HG02938 (cell line): ENCODE results near the gene QSOX1.
"Not testable (repeated sequence)": the region's sequence is repeated elsewhere in the genome, so short reads cannot be mapped to it uniquely, and the experiment has no call there.

Experiments
- ATAC-seq: cut with Tn5 transposase; IDR thresholded peaks from one replicate; pipeline ENCODE4 v1.9.1; 2021; ENCODE audit warnings: mild to moderate bottlenecking, moderate library complexity; ENCODE audit not compliant: unreplicated experiment

Gene QSOX1

GRCh38 chr1:180185971-180186645 is 31.4 kb downstream of the QSOX1 start:
- no peak for ATAC-seq

- ATAC-seq, result no peak
Measured at GRCh38 chr1:180186831-180187230, 32.2 kb downstream of the QSOX1 start.

DNA sequence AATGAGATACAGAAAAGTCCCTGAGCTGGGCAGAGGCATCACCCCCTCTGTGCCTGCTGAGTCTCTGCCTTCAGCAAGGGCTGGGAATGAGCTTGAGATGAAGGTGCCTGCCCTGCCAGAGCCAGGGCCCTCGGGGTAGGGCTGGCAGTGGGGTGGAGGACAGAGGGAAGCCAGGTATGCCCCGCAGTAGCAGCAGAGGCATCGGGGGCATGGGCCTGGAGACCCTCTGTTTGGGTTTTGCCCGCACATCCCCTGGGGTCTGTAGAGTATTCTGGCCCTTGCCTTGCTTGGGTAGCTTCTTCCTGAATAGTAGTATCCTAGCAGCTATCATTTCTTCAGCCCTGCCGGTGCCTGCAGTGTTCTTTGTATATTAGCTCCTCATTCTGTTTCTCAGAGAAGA is 33.0 kb downstream of the QSOX1 start:
- ATAC-seq, result no peak

DNA sequence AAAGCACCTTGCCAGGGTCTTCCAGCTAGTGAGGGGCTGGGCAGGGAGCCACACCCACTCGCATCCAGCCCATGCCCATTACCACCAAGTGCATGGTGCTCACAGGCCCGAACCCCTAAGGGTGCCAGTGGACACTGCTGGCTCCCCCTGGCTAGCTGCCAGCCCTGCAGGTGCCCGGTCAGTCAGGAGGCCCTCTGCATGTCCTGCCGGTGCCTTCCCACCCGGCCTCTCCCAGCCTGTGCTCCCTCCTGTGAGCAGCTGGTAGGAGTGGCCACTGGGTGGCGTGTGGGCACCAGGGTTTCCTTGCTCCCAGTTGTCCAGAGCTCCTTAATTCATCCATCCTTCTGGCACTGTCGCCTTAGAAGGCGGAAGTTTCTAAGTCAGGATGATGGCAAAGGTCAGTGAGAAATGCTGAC is 33.4 kb downstream of the QSOX1 start:
- ATAC-seq, result no peak

DNA sequence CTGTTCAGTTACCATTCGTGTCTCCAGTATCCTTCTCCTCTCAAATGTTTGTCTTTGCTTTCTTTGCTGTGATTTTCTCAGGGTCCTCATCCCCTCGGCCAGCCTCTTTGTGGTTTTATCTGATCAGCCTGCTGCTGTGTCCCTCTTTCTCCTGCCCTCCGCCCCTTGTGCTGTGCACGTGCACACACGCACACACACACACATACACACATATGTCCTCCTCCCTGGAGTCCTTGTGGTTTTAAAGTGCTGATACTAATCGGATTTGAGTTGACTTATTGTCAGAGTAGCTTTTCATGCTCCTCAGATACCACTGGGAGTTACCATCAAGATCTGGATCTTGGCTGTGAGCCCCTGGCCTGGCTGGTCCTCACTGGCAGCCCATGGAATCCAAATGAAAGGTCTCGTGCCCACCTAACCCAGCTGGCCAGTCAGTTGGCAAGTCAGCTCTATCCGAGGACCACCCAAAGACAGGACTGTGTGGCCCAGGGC is 34.1 kb downstream of the QSOX1 start:
- no peak for ATAC-seq

DNA sequence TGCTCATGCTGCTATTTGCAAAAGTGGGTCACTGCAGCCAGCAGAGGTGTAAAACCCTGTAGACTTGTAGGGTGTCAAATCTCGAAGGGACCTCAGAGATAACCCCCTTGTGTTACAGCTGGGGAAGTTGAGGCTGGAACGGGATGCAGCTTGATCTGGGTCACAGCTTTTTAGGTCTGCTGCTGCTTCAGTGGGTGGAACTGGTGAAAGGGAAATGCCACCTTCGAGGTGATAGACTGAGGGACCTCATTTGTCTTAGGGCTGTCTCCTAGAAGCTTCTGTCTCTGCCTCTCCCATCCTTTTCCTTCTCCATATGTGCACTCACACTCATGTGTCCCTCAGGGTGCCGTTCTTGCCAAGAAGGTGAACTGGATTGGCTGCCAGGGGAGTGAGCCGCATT is 35.4 kb downstream of the QSOX1 start:
- no peak for ATAC-seq

DNA sequence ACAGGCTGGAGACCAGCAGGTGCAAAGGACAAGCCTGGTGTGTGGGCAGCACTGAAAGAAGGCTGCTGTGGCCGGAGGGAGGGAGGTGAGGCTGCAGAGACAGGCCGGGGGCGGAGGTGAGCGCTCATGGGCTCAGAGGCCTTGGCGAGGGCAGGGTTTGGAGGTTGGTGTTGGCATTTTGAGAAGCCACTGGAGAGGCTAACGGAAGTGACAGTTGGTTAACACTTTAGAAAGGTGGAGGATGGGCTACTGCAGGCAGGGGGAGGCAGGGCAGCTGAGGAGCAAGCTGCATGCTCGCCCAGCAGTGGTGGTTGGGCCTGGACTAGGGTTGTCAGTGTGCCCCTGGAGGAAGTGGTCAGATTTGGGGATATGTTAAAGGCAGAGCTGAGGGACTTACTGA is 37.5 kb downstream of the QSOX1 start:
- ATAC-seq, result no peak

- no peak for ATAC-seq
Measured at GRCh38 chr1:180193141-180194047, 38.7 kb downstream of the QSOX1 start.

DNA sequence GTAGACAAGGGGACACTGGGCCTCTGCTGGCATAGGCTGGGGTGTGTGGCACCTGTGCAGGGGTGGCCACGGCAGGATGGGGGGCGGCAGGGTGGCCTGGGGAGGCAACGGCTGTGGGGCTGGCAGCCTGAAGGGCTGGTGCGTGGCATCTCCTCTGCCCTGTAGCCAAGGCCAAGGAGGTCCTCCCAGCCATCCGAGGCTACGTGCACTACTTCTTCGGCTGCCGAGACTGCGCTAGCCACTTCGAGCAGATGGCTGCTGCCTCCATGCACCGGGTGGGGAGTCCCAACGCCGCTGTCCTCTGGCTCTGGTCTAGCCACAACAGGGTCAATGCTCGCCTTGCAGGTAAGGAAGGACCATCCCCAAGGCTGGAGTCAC is 39.4 kb downstream of the QSOX1 start:
- ATAC-seq, result no peak

DNA sequence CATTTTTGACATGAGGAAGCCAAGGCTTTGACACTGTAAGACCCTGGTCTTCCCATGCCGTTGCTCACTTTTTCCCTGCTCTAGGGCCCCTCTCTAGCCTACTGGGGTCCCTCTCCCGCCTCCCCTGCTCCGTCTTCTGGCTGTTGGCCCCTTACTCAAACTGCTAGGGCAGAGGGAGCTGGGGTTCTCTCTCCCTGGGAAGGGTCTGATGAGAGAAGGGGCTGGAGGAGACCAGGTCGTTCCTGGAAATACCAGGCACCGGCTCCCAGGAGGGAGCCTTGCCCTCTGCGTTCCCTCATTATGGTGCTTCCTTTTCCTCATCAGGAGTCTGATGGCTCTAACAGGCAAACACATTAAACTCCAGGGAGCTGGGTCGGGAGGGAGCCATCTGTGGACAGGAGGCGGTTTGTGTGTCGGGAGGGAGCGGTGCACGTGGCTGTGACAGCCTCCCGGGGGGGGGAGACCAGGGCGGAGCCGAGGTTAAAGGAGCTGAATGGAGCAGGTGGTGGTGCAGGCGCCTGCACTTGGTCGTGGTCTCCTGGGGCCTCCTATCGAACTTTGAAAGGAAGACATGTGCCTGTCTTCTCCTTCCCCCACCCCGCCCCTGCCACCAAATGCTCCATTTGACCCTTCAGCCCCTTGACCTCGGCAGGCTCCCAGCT is 40.0 kb downstream of the QSOX1 start:
- no peak for ATAC-seq

DNA sequence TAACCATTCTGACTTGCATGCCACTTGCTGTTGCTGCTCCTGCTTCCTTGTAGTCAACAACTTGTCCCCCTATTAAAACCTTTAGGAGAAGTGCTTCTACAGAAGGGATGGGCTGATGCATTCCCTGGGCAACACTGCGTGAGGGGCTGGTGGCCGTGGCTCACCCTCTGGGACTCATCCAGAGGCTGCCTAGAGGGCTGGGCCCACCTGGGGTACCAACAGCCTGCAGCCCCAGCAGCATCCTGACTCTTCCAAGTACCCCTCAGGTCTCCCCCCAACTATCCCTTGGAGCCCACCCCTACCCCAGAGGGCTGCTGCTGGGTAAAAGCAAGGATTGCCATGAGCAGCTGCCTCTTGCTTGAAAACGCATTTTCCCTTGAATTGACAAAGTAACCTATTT is 40.7 kb downstream of the QSOX1 start:
- ATAC-seq, result no peak

DNA sequence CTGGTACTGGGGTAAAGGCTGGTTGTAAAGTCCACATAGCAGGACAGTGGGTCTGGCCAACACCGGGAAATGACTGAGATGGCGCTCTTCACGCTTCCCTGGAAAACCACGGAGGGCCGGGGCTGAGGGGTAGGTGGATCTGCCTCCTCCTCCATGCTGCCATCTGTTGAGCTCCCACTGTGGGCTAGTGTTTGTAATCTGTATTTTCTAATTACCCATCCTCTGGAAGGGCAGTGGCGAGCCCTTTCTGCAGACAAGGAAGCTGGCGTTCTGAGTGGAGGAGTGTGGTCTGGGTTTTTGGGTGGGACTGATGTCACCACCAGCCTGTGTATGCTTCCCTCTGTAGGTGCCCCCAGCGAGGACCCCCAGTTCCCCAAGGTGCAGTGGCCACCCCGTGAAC is 41.2 kb downstream of the QSOX1 start:
- no peak for ATAC-seq

DNA sequence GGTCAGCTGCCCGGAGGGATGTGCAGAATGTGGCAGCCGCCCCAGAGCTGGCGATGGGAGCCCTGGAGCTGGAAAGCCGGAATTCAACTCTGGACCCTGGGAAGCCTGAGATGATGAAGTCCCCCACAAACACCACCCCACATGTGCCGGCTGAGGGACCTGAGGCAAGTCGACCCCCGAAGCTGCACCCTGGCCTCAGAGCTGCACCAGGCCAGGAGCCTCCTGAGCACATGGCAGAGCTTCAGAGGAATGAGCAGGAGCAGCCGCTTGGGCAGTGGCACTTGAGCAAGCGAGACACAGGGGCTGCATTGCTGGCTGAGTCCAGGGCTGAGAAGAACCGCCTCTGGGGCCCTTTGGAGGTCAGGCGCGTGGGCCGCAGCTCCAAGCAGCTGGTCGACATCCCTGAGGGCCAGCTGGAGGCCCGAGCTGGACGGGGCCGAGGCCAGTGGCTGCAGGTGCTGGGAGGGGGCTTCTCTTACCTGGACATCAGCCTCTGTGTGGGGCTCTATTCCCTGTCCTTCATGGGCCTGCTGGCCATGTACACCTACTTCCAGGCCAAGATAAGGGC is 41.9 kb downstream of the QSOX1 start:
- no peak for ATAC-seq

GRCh38 chr1:180197231-180197630 is 42.6 kb downstream of the QSOX1 start:
- ATAC-seq, result no peak

- ATAC-seq, result no peak
Measured at GRCh38 chr1:180198196-180198595, 43.5 kb downstream of the QSOX1 start.

- ATAC-seq, result no peak
Measured at GRCh38 chr1:180198611-180199010, 43.9 kb downstream of the QSOX1 start.

GRCh38 chr1:180199018-180199417 is 44.3 kb downstream of the QSOX1 start:
- no peak for ATAC-seq

DNA sequence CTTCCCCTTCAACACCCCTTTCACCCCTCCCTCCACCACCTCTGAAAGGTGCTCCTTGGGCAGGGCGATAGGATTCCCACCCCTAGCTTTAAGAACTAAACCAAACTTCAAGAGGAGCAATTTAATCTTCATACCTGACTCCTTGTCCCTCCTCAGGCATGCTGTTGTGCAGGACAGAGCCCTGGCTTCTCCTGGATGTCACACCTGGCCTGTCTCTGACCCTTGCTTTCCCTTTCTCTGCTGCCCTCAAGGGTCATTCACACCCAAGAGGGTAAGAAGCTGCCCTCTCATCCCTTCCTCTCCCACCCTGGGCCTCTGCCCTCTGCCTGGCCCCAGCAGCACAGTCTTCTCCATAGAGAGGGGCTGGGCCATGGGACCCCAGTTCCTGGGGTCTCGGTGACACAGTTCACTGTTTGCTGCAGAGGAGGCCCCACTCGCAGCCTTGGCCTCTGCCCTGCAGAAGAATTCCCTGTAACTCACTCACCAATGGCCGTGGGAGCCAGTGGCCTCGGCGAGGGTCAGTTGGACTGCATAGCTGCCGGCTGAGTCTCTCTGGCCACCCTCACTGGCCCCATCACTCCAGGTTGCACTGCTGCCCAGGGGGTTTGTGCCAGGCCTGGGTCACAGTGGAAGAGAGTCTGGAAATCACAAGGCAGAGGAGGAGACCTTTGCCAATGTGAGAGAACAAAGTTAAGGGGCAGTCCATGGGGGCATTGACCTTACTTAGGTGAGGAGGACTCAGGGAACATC is 47.0 kb downstream of the QSOX1 start:
- ATAC-seq, result no peak

DNA sequence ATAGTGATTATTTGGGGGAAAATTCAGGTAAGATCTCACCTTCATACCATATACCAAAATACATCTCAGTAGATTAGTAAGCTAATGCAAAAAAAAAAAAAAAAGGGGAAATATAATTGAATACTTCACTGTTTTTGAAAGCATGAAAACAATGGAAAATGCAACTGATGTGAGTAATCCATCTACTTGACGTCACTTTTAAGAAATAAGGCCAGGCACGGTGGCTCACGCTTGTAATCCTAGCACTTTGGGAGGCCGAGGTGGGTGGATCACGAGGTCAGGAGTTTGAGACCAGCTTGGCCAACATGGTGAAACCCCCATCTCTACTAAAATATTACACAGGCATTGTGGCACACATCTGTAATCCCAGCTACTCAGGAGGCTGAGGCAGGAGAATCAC is 47.9 kb downstream of the QSOX1 start:
- ATAC-seq, result not testable (repeated sequence)

DNA sequence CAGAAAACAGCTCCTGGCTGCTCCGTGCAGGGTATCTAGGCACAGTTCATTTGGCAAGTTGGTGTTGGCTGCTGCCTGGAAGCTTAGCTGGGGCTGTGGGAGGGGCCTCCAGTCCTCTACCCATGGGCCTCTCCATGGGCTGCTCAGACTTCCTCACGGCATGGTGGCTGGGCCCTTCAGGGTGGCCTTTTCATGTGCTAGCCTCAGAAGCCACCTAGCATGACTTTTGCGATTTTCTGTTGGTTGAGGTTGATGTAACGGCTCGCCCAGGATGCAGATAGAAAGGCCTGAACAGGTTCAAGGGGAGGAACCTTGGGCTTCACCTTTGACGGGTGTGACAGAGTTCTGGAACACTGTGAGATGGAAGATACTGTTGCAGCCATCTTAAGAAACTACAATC is 49.6 kb downstream of the QSOX1 start:
- no peak for ATAC-seq

DNA sequence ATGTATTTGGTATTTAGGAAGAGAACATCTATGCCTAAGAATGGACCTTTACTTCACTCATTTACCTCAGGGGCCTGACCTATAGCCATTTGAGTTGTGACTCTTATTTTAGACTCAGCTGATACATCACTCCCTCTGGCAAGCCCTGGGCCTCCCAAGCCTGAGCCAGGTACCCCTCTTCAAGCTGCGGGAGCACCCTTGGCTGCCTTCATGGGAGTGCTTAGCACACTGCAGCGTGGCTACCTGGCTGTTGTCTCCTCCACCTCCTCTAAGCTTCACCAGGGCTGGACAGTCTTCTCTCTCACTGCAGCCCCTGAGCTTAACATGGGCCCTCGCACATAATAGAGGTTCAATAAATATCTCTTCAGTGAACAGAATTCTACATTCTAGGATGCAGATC is 51.9 kb downstream of the QSOX1 start:
- no peak for ATAC-seq
